Panc1 (cell line): Measurements from ENCODE around the gene IRF3. TPM values are rescaled to one million over a fixed set of nuclear protein-coding genes. Genes with fewer than 3 reads are reported as not detected.

Experiments
- ATAC-seq: fragments of 200-7000 bp; cut with Tn5 transposase; 2 replicates; pipeline ENCODE4 v1.9.1; 2020; ENCODE audit warnings: mild to moderate bottlenecking, moderate library complexity
- BruUV-seq: library from RNA; stranded (reverse); fragments of 400-500 nt; replicated peaks from 2 replicates; lab custom pipeline; 2021; lab: Mats Ljungman, UMichigan
- CTCF ChIA-PET: fragments of 300-600 bp; sonication (Branson Sonifier 250); formaldehyde crosslinking; loops from one replicate; lab custom pipeline; 2022; ENCODE audit warnings: antibody characterized with exemption; lab: Charles Lee
- POLR2A ChIA-PET: fragments of 300-600 bp; sonication (Branson Sonifier 250); formaldehyde crosslinking; loops from one replicate; lab custom pipeline; 2022; ENCODE audit warnings: antibody characterized with exemption; lab: Charles Lee
- DNase-seq: peaks from one replicate; pipeline ENCODE4 v3.0.0-alpha.2; 2010; ENCODE audit warnings: low read depth, low spot score
- H3K27ac ChIP-seq: 2 replicates; pipeline ENCODE4 v1.5.1; 2011; ENCODE audit warnings: mild to moderate bottlenecking, low read length, inconsistent platforms
- H3K27me3 ChIP-seq: fragments of 200-500 bp; sonication (Bioruptor generic); 2 replicates; pipeline ENCODE4 v1.6.0; 2014; ENCODE audit warnings: low read length, inconsistent platforms; ENCODE audit not compliant: control insufficient read depth, insufficient read depth
- H3K36me3 ChIP-seq: fragments of 200-500 bp; sonication (Bioruptor generic); 2 replicates; pipeline ENCODE4 v1.5.1; 2014; ENCODE audit warnings: inconsistent platforms, mild to moderate bottlenecking, low read length, moderate library complexity; ENCODE audit not compliant: control insufficient read depth, insufficient read depth
- H3K4me1 ChIP-seq: 2 replicates; pipeline ENCODE4 v1.5.1; 2011; ENCODE audit warnings: inconsistent platforms, mild to moderate bottlenecking, low read length, moderate library complexity; ENCODE audit not compliant: control insufficient read depth, insufficient read depth
- H3K4me3 ChIP-seq, 2 experiments: 2 replicates each; pipeline ENCODE4 v1.5.1; 2011 to 2012; ENCODE audit warnings: low read depth in 2 of 2, low read length in 2 of 2, mild to moderate bottlenecking in 2 of 2, inconsistent platforms in 1 of 2, moderate library complexity in 1 of 2
- H3K9me3 ChIP-seq: fragments of 200-500 bp; sonication (Bioruptor generic); 2 replicates; pipeline ENCODE4 v1.5.1; 2014; ENCODE audit warnings: low read depth, mild to moderate bottlenecking, inconsistent platforms, low read length, moderate library complexity; ENCODE audit not compliant: control insufficient read depth, insufficient read depth
- POLR2AphosphoS5 ChIP-seq: IDR thresholded peaks from 2 replicates; pipeline ENCODE4 v1.6.1; 2012; ENCODE audit warnings: mild to moderate bottlenecking, low read depth, low read length, moderate library complexity
- SIN3A ChIP-seq: IDR thresholded peaks from 2 replicates; pipeline ENCODE4 v1.6.1; 2012; ENCODE audit warnings: low read depth, mild to moderate bottlenecking, low read length, moderate library complexity, borderline replicate concordance; ENCODE audit not compliant: insufficient read depth
- TCF7L2 ChIP-seq: IDR thresholded peaks from 2 replicates; pipeline ENCODE4 v1.6.1; 2011; ENCODE audit warnings: mild to moderate bottlenecking, low read depth, low read length, inconsistent platforms
- in situ Hi-C: cut with HindIII; loops from 2 replicates; pipeline ENCODE4 v1.10.0; 2016; ENCODE audit warnings: low sequenced_read_pairs, low pct_unique_long_range_greater_than_20kb
- intact Hi-C: fragments of 100-400 bp; cut with micrococcal nuclease; formaldehyde crosslinking; loops from one replicate; pipeline ENCODE4 v1.10.0; 2022; ENCODE audit not compliant: unreplicated experiment
- total RNA-seq: library from RNA; stranded (reverse); gene quantifications from one replicate; pipeline ENCODE4 v1.2.1, GENCODE V29; 2021; ENCODE audit not compliant: unreplicated experiment
- TF ChIP-seq, protein P1 (sequence below), 2 experiments: IDR thresholded peaks; 2 replicates each; pipeline ENCODE4 v1.6.1; 2011 to 2012; ENCODE audit warnings: low read depth in 2 of 2, control low read depth in 1 of 2, low read length in 1 of 2, mild to moderate bottlenecking in 1 of 2, moderate library complexity in 1 of 2; ENCODE audit not compliant: insufficient read depth in 1 of 2
- TF ChIP-seq, protein P2 (sequence below): fragments of 450-650 bp; IDR thresholded peaks from 2 replicates; pipeline ENCODE4 v1.5.1; 2017; ENCODE audit warnings: mild to moderate bottlenecking

IRF3 gene
- total RNA-seq, 1 experiment from 2014 or later = 109 TPM

DNA sequence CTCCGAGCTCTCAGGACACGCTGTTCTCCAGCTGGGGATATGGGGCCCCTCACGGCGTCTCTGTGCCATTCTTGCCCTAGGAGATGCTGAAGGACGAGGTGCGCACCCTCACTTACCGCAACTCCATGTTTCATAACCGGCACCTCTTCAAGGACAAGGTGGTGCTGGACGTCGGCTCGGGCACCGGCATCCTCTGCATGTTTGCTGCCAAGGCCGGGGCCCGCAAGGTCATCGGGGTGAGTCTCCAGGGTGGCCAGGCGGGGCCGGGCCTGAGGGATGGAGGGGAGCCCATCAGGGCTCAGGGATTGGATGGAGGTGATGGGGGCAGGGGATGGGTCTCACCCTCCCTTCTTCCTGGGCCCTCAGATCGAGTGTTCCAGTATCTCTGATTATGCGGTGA is 16.2 kb upstream of the IRF3 start:
- ATAC-seq = no peak
- Histone ChIP-seq H3K27ac (no peak overlapping the region), H3K36me3 (peaks cover 14% of the 10 kb centered on the region), H3K9me3 (no peaks in the 10 kb centered on the region), H3K4me3 (no peak overlapping the region), H3K27me3 (no peaks in the 10 kb centered on the region), H3K4me1 (peaks cover 21% of the 10 kb centered on the region)
- TF ChIP-seq TCF7L2 (no peak), SIN3A (no peak), POLR2AphosphoS5 (no peak)
- TF ChIP-seq, protein P1, sequence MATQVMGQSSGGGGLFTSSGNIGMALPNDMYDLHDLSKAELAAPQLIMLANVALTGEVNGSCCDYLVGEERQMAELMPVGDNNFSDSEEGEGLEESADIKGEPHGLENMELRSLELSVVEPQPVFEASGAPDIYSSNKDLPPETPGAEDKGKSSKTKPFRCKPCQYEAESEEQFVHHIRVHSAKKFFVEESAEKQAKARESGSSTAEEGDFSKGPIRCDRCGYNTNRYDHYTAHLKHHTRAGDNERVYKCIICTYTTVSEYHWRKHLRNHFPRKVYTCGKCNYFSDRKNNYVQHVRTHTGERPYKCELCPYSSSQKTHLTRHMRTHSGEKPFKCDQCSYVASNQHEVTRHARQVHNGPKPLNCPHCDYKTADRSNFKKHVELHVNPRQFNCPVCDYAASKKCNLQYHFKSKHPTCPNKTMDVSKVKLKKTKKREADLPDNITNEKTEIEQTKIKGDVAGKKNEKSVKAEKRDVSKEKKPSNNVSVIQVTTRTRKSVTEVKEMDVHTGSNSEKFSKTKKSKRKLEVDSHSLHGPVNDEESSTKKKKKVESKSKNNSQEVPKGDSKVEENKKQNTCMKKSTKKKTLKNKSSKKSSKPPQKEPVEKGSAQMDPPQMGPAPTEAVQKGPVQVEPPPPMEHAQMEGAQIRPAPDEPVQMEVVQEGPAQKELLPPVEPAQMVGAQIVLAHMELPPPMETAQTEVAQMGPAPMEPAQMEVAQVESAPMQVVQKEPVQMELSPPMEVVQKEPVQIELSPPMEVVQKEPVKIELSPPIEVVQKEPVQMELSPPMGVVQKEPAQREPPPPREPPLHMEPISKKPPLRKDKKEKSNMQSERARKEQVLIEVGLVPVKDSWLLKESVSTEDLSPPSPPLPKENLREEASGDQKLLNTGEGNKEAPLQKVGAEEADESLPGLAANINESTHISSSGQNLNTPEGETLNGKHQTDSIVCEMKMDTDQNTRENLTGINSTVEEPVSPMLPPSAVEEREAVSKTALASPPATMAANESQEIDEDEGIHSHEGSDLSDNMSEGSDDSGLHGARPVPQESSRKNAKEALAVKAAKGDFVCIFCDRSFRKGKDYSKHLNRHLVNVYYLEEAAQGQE (IDR thresholded peaks at IDR 0.05; ENCODE audit: insufficient read depth in 1 of 2, low read depth in 2 of 2, low read length in 1 of 2) = no peak
- TF ChIP-seq, protein P2, sequence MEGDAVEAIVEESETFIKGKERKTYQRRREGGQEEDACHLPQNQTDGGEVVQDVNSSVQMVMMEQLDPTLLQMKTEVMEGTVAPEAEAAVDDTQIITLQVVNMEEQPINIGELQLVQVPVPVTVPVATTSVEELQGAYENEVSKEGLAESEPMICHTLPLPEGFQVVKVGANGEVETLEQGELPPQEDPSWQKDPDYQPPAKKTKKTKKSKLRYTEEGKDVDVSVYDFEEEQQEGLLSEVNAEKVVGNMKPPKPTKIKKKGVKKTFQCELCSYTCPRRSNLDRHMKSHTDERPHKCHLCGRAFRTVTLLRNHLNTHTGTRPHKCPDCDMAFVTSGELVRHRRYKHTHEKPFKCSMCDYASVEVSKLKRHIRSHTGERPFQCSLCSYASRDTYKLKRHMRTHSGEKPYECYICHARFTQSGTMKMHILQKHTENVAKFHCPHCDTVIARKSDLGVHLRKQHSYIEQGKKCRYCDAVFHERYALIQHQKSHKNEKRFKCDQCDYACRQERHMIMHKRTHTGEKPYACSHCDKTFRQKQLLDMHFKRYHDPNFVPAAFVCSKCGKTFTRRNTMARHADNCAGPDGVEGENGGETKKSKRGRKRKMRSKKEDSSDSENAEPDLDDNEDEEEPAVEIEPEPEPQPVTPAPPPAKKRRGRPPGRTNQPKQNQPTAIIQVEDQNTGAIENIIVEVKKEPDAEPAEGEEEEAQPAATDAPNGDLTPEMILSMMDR = no peak
- no TSS peak for BruUV-seq
- intact Hi-C loops (no loop called here), in situ Hi-C loops (no loop called here)
- POLR2A ChIA-PET = no interaction called here
- CTCF ChIA-PET = no interaction called here
- no peak for DNase-seq

- peaks cover 14% of the 10 kb centered on the region for H3K36me3 ChIP-seq
- peaks cover 21% of the 10 kb centered on the region for H3K4me1 ChIP-seq
- in situ Hi-C loops (no loop called here), intact Hi-C loops (no loop called here)
- POLR2A ChIA-PET = no interaction called here
- H3K9me3 ChIP-seq = no peaks in the 10 kb centered on the region
- ATAC-seq (peak; percentile 18), DNase-seq (no peak)
- H3K27me3 ChIP-seq = no peaks in the 10 kb centered on the region
- H3K4me3 ChIP-seq = peak overlapping the region; percentile 1 to 10; a peak in 1 of 4 replicates
- BruUV-seq = no TSS peak
- H3K27ac ChIP-seq = peak overlapping the region; percentile 65; the same call in 1 of the 2 replicates
- CTCF ChIA-PET = no interaction called here
- TF ChIP-seq POLR2AphosphoS5 (no peak), TCF7L2 (no peak)
- TF ChIP-seq, protein P2 = peak; percentile 98
- TF ChIP-seq, protein P1 (IDR thresholded peaks at IDR 0.05; ENCODE audit: insufficient read depth in 1 of 2, low read depth in 2 of 2, low read length in 1 of 2) = no peak
Measured at GRCh38 chr19:49680421-49681351, 15.0 kb upstream of the IRF3 start.
